B cell (primary cell): Measurements from ENCODE around the gene GSTT4. TPM values are rescaled to one million over a fixed set of nuclear protein-coding genes. Genes with fewer than 3 reads are reported as not detected.

ENCODE experiments used
- ATAC-seq: fragments of 200-7000 bp; cut with Tn5 transposase; one replicate; pipeline ENCODE4 v1.10.0; 2021; ENCODE audit warnings: low read depth, mild to moderate bottlenecking, moderate number of reproducible peaks, moderate library complexity
- CTCF ChIA-PET: fragments of 350-600 bp; sonication (Branson Sonifier 250); formaldehyde crosslinking; loops from one replicate; lab custom pipeline; 2021; ENCODE audit warnings: antibody characterized with exemption, inconsistent platforms; lab: Charles Lee
- POLR2A ChIA-PET: fragments of 350-600 bp; sonication (Branson Sonifier 250); formaldehyde crosslinking; loops from one replicate; lab custom pipeline; 2021; ENCODE audit warnings: antibody characterized with exemption; lab: Charles Lee
- DNase-seq: peaks from one replicate; pipeline ENCODE4 v3.0.0; 2013
- H2AFZ ChIP-seq: 2 replicates; pipeline ENCODE4 v1.6.1; 2012; ENCODE audit warnings: mild to moderate bottlenecking, low read depth, low read length; ENCODE audit not compliant: insufficient read depth, poor library complexity, severe bottlenecking
- H3K27ac ChIP-seq, 2 donors: 1 replicate in 1 of 2; 2 replicates in 1 of 2; pipeline ENCODE4 v1.5.1; 2012 to 2013; ENCODE audit warnings: low read length in 2 of 2, mild to moderate bottlenecking in 2 of 2, moderate library complexity in 1 of 2
- H3K27me3 ChIP-seq, 4 experiments: fragments of 200-600 bp in 1 of 4; sonication (generic) in 1 of 4; replicated peaks in 1 of 4; 1 replicate in 2 of 4; 2 replicates in 2 of 4; pipeline versions ENCODE4 v1.6.1 to v1.7.0; 2013 to 2016; ENCODE audit warnings: low read length in 3 of 4, mild to moderate bottlenecking in 2 of 4, mixed read lengths in 1 of 4, moderate library complexity in 1 of 4; ENCODE audit not compliant: insufficient read depth in 4 of 4, control insufficient read depth in 3 of 4; ENCODE audit errors: control extremely low read depth in 1 of 4
- H3K36me3 ChIP-seq, 2 experiments: replicated peaks in 1 of 2; 1 replicate in 1 of 2; 2 replicates in 1 of 2; pipeline versions ENCODE4 v1.6.1 to v1.7.1; 2013; ENCODE audit warnings: low read length in 1 of 2; ENCODE audit not compliant: insufficient read depth in 2 of 2, control insufficient read depth in 1 of 2; ENCODE audit errors: control extremely low read depth in 1 of 2, extremely low read depth in 1 of 2
- H3K4me1 ChIP-seq, 2 donors: fragments of 200-600 bp in 1 of 2; sonication (generic) in 1 of 2; 1 replicate in 1 of 2; 2 replicates in 1 of 2; pipeline versions ENCODE4 v1.5.1 to v1.6.1; 2013 to 2017; ENCODE audit warnings: low read length in 2 of 2; ENCODE audit not compliant: control insufficient read depth in 2 of 2, insufficient read depth in 2 of 2
- H3K4me2 ChIP-seq: replicated peaks from 2 replicates; pipeline ENCODE3; 2012; ENCODE audit warnings: mild to moderate bottlenecking, low read depth, low read length; ENCODE audit not compliant: poor library complexity, severe bottlenecking
- H3K4me3 ChIP-seq, 5 experiments: fragments of 200-600 bp in 1 of 5; sonication (generic) in 1 of 5; 1 replicate in 3 of 5; 2 replicates in 2 of 5; pipeline versions ENCODE4 v1.5.1 to v1.7.0; 2011 to 2016; ENCODE audit warnings: low read length in 4 of 5, mild to moderate bottlenecking in 4 of 5, low read depth in 2 of 5, control low read depth in 1 of 5, moderate library complexity in 1 of 5; ENCODE audit not compliant: insufficient read depth in 1 of 5; ENCODE audit errors: control extremely low read depth in 1 of 5, extremely low read depth in 1 of 5
- H3K79me2 ChIP-seq: fragments of 200-600 bp; sonication (generic); one replicate; pipeline ENCODE4 v1.6.0; 2016; ENCODE audit warnings: low read length; ENCODE audit not compliant: control insufficient read depth, insufficient read depth
- H3K9ac ChIP-seq: fragments of 200-600 bp; sonication (generic); 2 replicates; pipeline ENCODE4 v1.6.1; 2017; ENCODE audit warnings: mild to moderate bottlenecking, low read length, moderate library complexity
- H3K9me3 ChIP-seq, 3 donors: one replicate each; pipeline versions ENCODE4 v1.6.1 to v1.7.1; 2013; ENCODE audit warnings: low read length in 2 of 3; ENCODE audit not compliant: control insufficient read depth in 2 of 3, insufficient read depth in 1 of 3; ENCODE audit errors: control extremely low read depth in 1 of 3
- H4K20me1 ChIP-seq: 2 replicates; pipeline ENCODE4 v1.6.0; 2012; ENCODE audit warnings: mild to moderate bottlenecking, low read length; ENCODE audit not compliant: insufficient read depth, control insufficient read depth, poor library complexity, severe bottlenecking
- H3K27ac Mint-ChIP-seq: one replicate; pipeline ENCODE4 v1.8.0; 2021; ENCODE audit warnings: mixed read lengths
- H3K27me3 Mint-ChIP-seq: one replicate; pipeline ENCODE4 v1.8.0; 2021; ENCODE audit warnings: mixed read lengths
- H3K4me1 Mint-ChIP-seq: one replicate; pipeline ENCODE4 v1.8.0; 2021; ENCODE audit warnings: mixed read lengths
- H3K4me3 Mint-ChIP-seq: one replicate; pipeline ENCODE4 v1.8.0; 2021; ENCODE audit warnings: mixed read lengths
- H3K9me3 Mint-ChIP-seq: one replicate; pipeline ENCODE4 v1.8.0; 2022; ENCODE audit warnings: mixed read lengths; ENCODE audit not compliant: insufficient read depth
- CTCF ChIP-seq: fragments of 200-600 bp; IDR thresholded peaks from one replicate; pipeline ENCODE4 v1.8.0; 2022; ENCODE audit warnings: antibody characterized with exemption, mild to moderate bottlenecking
- EZH2 ChIP-seq: IDR thresholded peaks from 2 replicates; pipeline ENCODE4 v1.6.1; 2012; ENCODE audit warnings: borderline replicate concordance, low read depth, mild to moderate bottlenecking, moderate library complexity, low read length; ENCODE audit not compliant: insufficient read depth, poor library complexity, severe bottlenecking
- WGBS: methylation state at CpG from one replicate; pipeline ENCODE4 v1.1.5; 2013; ENCODE audit warnings: missing lambda C conversion rate; ENCODE audit not compliant: insufficient coverage; 5-methylcytosine and 5-hydroxymethylcytosine counted together
- intact Hi-C: fragments of 100-400 bp; cut with micrococcal nuclease; formaldehyde crosslinking; loops from one replicate; pipeline ENCODE4 v1.10.0; 2022
- polyA plus RNA-seq: library from polyadenylated mRNA; depleted of rRNA; stranded (reverse); fragments of >200 nt; gene quantifications from 2 replicates; pipeline ENCODE4 v1.2.3, GENCODE V29; 2012
- total RNA-seq, 2 donors: library from RNA; stranded (reverse); fragments of 120-200 nt in 1 of 2; gene quantifications; 1 replicate in 1 of 2; 2 replicates in 1 of 2; pipeline versions ENCODE4 v1.2.3 to v1.2.4, GENCODE V29; 2013 to 2022

GSTT4 gene
- total and polyA plus RNA-seq, 2 donors (not counting 1 experiment from before 2014, with no cell fraction given), result not detected

- Histone ChIP-seq H3K79me2 (no peaks in the 10 kb centered on the region), H2AFZ (no peak overlapping the region), H4K20me1 (no peaks in the 10 kb centered on the region), H3K36me3 (peaks cover 0 to 58% of the 10 kb centered on the region in 2 experiments), H3K9ac (no peak overlapping the region), H3K9me3 (no peaks in the 10 kb centered on the region), H3K4me2 (no peak overlapping the region), H3K4me3 (no peak overlapping the region), H3K4me1 (peaks cover 9% of the 10 kb centered on the region in 2 donors), H3K27ac (no peak overlapping the region), H3K27me3 (no peaks in the 10 kb centered on the region)
- no peak overlapping the region for H3K27ac Mint-ChIP-seq
- POLR2A ChIA-PET, result no interaction called here
- peaks cover 11% of the 10 kb centered on the region for H3K4me1 Mint-ChIP-seq
- intact Hi-C loops, result no loop called here
- CTCF ChIA-PET, result no interaction called here
- no peaks in the 10 kb centered on the region for H3K9me3 Mint-ChIP-seq
- no peak for ATAC-seq
- no peak overlapping the region for H3K4me3 Mint-ChIP-seq
- WGBS, result 100% methylated on average over 5 of the region's 5 CpGs
- no peaks in the 10 kb centered on the region for H3K27me3 Mint-ChIP-seq
- TF ChIP-seq CTCF, result no peak
- no peak for TF ChIP-seq EZH2
- DNase-seq, result no peak
These were observed 44.0 kb upstream of the GSTT4 start for GRCh38 chr22:24049211-24049610.

- Histone ChIP-seq H3K4me1 (no peaks in the 10 kb centered on the region), H4K20me1 (no peaks in the 10 kb centered on the region), H3K4me2 (no peak overlapping the region), H2AFZ (no peak overlapping the region), H3K9ac (no peak overlapping the region), H3K27ac (no peak overlapping the region), H3K9me3 (no peaks in the 10 kb centered on the region), H3K36me3 (peaks cover 0 to 61% of the 10 kb centered on the region in 2 experiments), H3K79me2 (no peaks in the 10 kb centered on the region), H3K27me3 (no peaks in the 10 kb centered on the region), H3K4me3 (no peak overlapping the region)
- Mint-ChIP-seq H3K4me1 (no peaks in the 10 kb centered on the region), H3K9me3 (no peaks in the 10 kb centered on the region), H3K4me3 (no peak overlapping the region), H3K27me3 (no peaks in the 10 kb centered on the region), H3K27ac (no peak overlapping the region)
- no peak for ATAC-seq
- ChIA-PET POLR2A (interaction anchor here (0.7 kb wide), 1 partner anchor 35 kb away, joined by 3 read pairs; the partner anchor contains the start of gene CABIN1), CTCF (no interaction called here)
- DNase-seq, result no peak
- 100% methylated on average over 4 of the region's 5 CpGs for WGBS
- no peak for TF ChIP-seq CTCF
- no peak for TF ChIP-seq EZH2
- intact Hi-C loops, result no loop called here
These were observed 40.8 kb upstream of the GSTT4 start for GRCh38 chr22:24046024-24046423.
